Mesendoderm (in vitro differentiated cells): ENCODE measurements around the gene CDRT15.
"Not testable (repeated sequence)": the region's sequence is repeated elsewhere in the genome, so short reads cannot be mapped to it uniquely, and the experiment has no call there.

ENCODE experiments used
- DNase-seq: peaks from one replicate; pipeline ENCODE4 v3.0.0; 2013
- H2AK5ac ChIP-seq: 2 replicates; pipeline ENCODE4 v1.6.1; 2013; ENCODE audit warnings: low read length, inconsistent platforms
- H2BK120ac ChIP-seq: 2 replicates; pipeline ENCODE4 v1.6.1; 2013; ENCODE audit warnings: low read depth, mild to moderate bottlenecking, low read length, moderate library complexity, mixed read lengths
- H2BK15ac ChIP-seq: replicated peaks from 2 replicates; pipeline ENCODE4 v1.6.1; 2013; ENCODE audit warnings: low read depth, mild to moderate bottlenecking, moderate library complexity
- H2BK5ac ChIP-seq: 2 replicates; pipeline ENCODE4 v1.6.1; 2013; ENCODE audit warnings: low read length, inconsistent platforms
- H3K18ac ChIP-seq: 2 replicates; pipeline ENCODE4 v1.6.1; 2013; ENCODE audit warnings: mild to moderate bottlenecking, low read length, mixed read lengths
- H3K23ac ChIP-seq: one replicate; pipeline ENCODE4 v1.6.1; 2013; ENCODE audit warnings: low read length
- H3K27ac ChIP-seq: 2 replicates; pipeline ENCODE4 v1.5.1; 2013; ENCODE audit warnings: low read depth, mild to moderate bottlenecking, inconsistent platforms, low read length, moderate library complexity
- H3K27me3 ChIP-seq: 2 replicates; pipeline ENCODE4 v1.6.1; 2013; ENCODE audit warnings: low read length, control low read depth, mild to moderate bottlenecking, inconsistent platforms; ENCODE audit not compliant: insufficient read depth, poor library complexity
- H3K36me3 ChIP-seq: 2 replicates; pipeline ENCODE4 v1.6.1; 2013; ENCODE audit warnings: low read length, inconsistent platforms; ENCODE audit not compliant: control insufficient read depth, insufficient read depth
- H3K4ac ChIP-seq: one replicate; pipeline ENCODE4 v1.6.1; 2013; ENCODE audit warnings: low read depth, mild to moderate bottlenecking, low read length, moderate library complexity
- H3K4me1 ChIP-seq: 2 replicates; pipeline ENCODE4 v1.6.1; 2013; ENCODE audit warnings: low read depth, low read length, inconsistent platforms; ENCODE audit not compliant: control insufficient read depth
- H3K4me2 ChIP-seq: 2 replicates; pipeline ENCODE4 v1.6.1; 2013; ENCODE audit warnings: low read length
- H3K4me3 ChIP-seq: 2 replicates; pipeline ENCODE4 v1.5.1; 2013; ENCODE audit warnings: mild to moderate bottlenecking, low read length
- H3K56ac ChIP-seq: one replicate; pipeline ENCODE4 v1.6.1; 2013; ENCODE audit warnings: low read length
- H3K79me1 ChIP-seq: 2 replicates; pipeline ENCODE4 v1.6.1; 2013; ENCODE audit warnings: low read length, inconsistent platforms
- H3K79me2 ChIP-seq: 2 replicates; pipeline ENCODE4 v1.6.1; 2013; ENCODE audit warnings: mild to moderate bottlenecking, low read length; ENCODE audit not compliant: control insufficient read depth, insufficient read depth
- H3K9ac ChIP-seq: 2 replicates; pipeline ENCODE4 v1.6.1; 2013; ENCODE audit warnings: low read length, inconsistent platforms
- H4K5ac ChIP-seq: one replicate; pipeline ENCODE4 v1.6.1; 2013; ENCODE audit warnings: low read length
- H4K8ac ChIP-seq: one replicate; pipeline ENCODE4 v1.6.1; 2013; ENCODE audit warnings: low read depth, mild to moderate bottlenecking, control low read depth, low read length, moderate library complexity
- WGBS: extraction: QIAGEN DNeasy Blood & Tissue Kit; methylation state at CpG from one replicate; pipeline ENCODE4 v1.1.7; 2013; ENCODE audit warnings: low lambda C conversion rate, missing lambda C conversion rate; ENCODE audit not compliant: insufficient coverage; ENCODE audit errors: extremely low coverage; 5-methylcytosine and 5-hydroxymethylcytosine counted together

The CDRT15 gene

GRCh38 chr17:14192039-14192438 is 44.6 kb downstream of the CDRT15 start:
- not testable (repeated sequence) for H3K79me2 ChIP-seq
- no CpG with 5 or more reads among the region's 11 CpGs for WGBS

GRCh38 chr17:14191469-14191868 is 45.2 kb downstream of the CDRT15 start:
- not testable (repeated sequence) for DNase-seq, H3K36me3 ChIP-seq, H3K9ac ChIP-seq, H2AK5ac ChIP-seq, H2BK15ac ChIP-seq, H3K4me3 ChIP-seq, H3K79me1 ChIP-seq, H3K79me2 ChIP-seq, H4K5ac ChIP-seq, H2BK120ac ChIP-seq, H3K4me2 ChIP-seq, H2BK5ac ChIP-seq, H3K27me3 ChIP-seq, H3K18ac ChIP-seq, H3K4ac ChIP-seq, H3K4me1 ChIP-seq, H3K23ac ChIP-seq, H3K56ac ChIP-seq, H4K8ac ChIP-seq, H3K27ac ChIP-seq

More at GRCh38 chr17:14192039-14192438, 44.6 kb downstream of the CDRT15 start:
- H3K56ac ChIP-seq, H3K4me2 ChIP-seq, H3K4me1 ChIP-seq, DNase-seq, H3K18ac ChIP-seq, H3K9ac ChIP-seq, H3K27ac ChIP-seq, H2AK5ac ChIP-seq, H4K8ac ChIP-seq, H3K23ac ChIP-seq, H2BK5ac ChIP-seq, H4K5ac ChIP-seq, H3K4me3 ChIP-seq, H3K4ac ChIP-seq, H3K27me3 ChIP-seq, H3K79me1 ChIP-seq, H2BK15ac ChIP-seq, H2BK120ac ChIP-seq, H3K36me3 ChIP-seq: not testable (repeated sequence)

- H3K79me1 ChIP-seq, H3K4ac ChIP-seq, H3K18ac ChIP-seq, H3K4me2 ChIP-seq, H3K36me3 ChIP-seq, H2BK120ac ChIP-seq, H4K5ac ChIP-seq, H2BK15ac ChIP-seq, H3K23ac ChIP-seq, H3K4me3 ChIP-seq, H4K8ac ChIP-seq, H3K79me2 ChIP-seq, H3K56ac ChIP-seq, H2AK5ac ChIP-seq, H3K27me3 ChIP-seq, H2BK5ac ChIP-seq, H3K4me1 ChIP-seq, DNase-seq, H3K9ac ChIP-seq, H3K27ac ChIP-seq: not testable (repeated sequence)
- WGBS: no CpG with 5 or more reads among the region's 1 CpG
These were observed 45.9 kb downstream of the CDRT15 start for GRCh38 chr17:14190774-14191173.

DNA sequence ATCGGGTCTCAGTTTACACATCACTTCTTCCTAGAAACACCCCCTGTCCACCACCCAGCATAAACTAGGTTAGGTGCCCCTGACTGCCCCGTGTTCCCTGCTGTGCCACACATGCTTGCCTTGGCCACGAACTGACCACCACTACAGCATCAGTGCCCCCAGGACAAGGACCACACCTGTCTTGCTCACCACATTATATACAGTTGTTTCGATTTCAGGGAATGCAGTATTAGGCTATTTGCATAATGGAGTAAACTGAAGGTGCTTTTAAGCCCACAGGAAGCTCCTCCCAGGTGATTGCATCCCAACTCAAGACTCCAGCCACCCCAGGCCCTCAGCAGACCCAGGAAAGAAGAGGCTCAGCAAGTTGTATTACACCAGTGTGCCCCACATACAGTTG is 50.2 kb downstream of the CDRT15 start:
- H3K4me3 ChIP-seq, H3K36me3 ChIP-seq, H2AK5ac ChIP-seq, H2BK5ac ChIP-seq, H3K79me1 ChIP-seq, H2BK120ac ChIP-seq, H3K23ac ChIP-seq, H3K79me2 ChIP-seq, H4K5ac ChIP-seq, H2BK15ac ChIP-seq, H3K18ac ChIP-seq, H3K4me1 ChIP-seq, H3K56ac ChIP-seq, H3K4me2 ChIP-seq, H3K27me3 ChIP-seq, H3K27ac ChIP-seq, DNase-seq, H3K4ac ChIP-seq, H4K8ac ChIP-seq, H3K9ac ChIP-seq: not testable (repeated sequence)
- WGBS: no CpG with 5 or more reads among the region's 4 CpGs
